Kidney capillary endothelial cell (primary cell): ENCODE measurements around the gene CCDC27.
"Not testable (repeated sequence)": the region's sequence is repeated elsewhere in the genome, so short reads cannot be mapped to it uniquely, and the experiment has no call there.

Experiments used
- DNase-seq: peaks from one replicate; pipeline ENCODE4 v3.0.0-alpha.2; 2018; ENCODE audit warnings: low spot score

CCDC27 gene

DNA sequence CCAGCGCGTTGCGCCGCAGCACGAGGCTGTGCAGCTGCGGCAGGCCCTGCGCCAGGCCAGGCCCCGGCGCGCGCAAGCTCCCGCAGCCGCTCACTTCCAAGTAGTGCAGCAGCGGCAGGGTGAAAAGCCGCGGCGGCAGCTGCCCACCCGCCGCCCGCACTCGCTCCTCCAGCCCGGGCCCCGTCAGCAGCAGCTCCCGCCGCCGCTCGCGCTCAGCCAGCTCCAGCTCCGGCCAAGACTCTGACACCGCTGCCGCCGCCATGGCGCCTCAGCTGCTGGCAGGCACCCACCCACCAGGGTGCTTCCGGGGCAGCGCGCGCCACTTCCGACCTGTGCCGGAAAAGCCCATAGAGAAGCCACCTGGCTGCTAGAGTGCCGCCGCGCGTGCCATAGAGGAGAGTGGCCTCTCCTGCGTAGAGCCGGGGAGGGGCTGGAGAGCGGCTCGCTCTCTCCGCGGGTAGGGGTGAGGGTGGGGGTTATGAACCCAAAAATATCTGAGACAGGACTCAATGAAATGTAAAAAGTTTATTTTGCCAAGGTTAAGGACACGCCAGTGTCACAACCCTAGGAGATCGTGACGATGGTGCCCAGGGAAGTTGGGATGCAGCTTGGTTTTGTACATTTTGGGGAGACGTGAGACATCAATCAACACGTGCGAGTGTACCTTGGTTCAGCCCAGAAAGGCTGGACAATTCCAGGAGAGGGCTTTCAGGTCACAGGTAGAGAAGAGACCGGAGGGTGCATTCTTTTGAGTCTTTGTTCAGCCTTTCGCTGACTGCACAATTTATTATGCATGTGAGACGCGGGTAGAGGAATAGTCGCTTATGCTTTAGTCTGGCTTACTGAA lies 44.2 kb downstream of the CCDC27 start, which contains the start of gene LRRC47:
LRRC47 (minus strand) TSS at position 284 of the 847 bp plus-strand sequence; CDS start at position 262, 22 bp downstream.
- peak; percentile 88 for DNase-seq

- DNase-seq, result no peak
Observed at GRCh38 chr1:3799976-3800685, 47.9 kb downstream of the CCDC27 start.

- DNase-seq, result not testable (repeated sequence)
Observed at GRCh38 chr1:3800795-3801194, 48.5 kb downstream of the CCDC27 start.

- no peak for DNase-seq
Observed at GRCh38 chr1:3803905-3804626, 51.8 kb downstream of the CCDC27 start.

- not testable (repeated sequence) for DNase-seq
Observed at GRCh38 chr1:3804627-3804944, 52.3 kb downstream of the CCDC27 start.

DNA sequence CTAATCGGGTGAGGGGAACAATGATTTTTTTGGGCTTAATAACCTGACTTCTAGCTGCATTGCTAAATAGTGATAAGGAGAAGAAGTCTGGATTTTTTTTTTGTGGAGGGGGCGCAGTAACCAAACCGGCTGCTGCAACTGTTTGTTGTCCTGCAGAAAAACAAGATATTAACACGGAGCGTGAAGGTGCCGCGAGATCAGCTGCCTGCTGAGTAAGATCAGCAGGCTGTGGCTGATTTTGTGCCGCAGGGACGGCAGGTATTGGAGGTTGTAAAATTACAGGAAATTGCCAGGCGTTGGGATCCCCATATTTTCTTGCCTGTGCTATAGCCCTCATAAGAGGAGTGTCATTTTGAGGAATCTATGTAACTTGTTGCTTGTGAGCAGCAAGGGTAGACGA lies 52.8 kb downstream of the CCDC27 start:
- DNase-seq, result no peak

DNA sequence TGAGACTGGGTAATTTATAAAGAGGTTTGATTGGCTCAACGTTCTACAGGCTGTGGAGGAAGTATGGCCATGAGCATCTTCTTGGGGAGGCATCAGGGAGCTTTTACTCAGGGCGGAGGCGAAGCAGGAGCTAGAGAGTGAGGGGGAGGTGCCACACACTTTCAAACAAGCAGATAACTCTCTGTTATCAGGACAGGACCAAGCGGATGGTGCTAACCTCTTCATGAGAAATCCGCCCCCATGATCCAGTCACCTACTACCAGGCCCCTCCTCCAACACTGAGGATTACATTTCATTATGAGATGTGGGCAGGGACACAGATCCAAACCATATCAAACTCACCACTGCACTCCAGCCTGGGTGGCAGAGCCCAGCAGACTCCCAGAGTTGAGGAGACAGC lies 55.5 kb downstream of the CCDC27 start:
- no peak for DNase-seq

- no peak for DNase-seq
Observed at GRCh38 chr1:3809680-3810079, 57.4 kb downstream of the CCDC27 start.

- not testable (repeated sequence) for DNase-seq
Observed at GRCh38 chr1:3810149-3810761, 58.0 kb downstream of the CCDC27 start.

- no peak for DNase-seq
Observed at GRCh38 chr1:3811595-3811911, 59.3 kb downstream of the CCDC27 start.

GRCh38 chr1:3814065-3814464 lies 61.8 kb downstream of the CCDC27 start:
- no peak for DNase-seq

GRCh38 chr1:3814771-3815561 lies 62.7 kb downstream of the CCDC27 start:
- DNase-seq, result no peak

- DNase-seq, result no peak
Observed at GRCh38 chr1:3816331-3817137, 64.3 kb downstream of the CCDC27 start.

- no peak for DNase-seq
Observed at GRCh38 chr1:3817138-3817740, 65.0 kb downstream of the CCDC27 start.

DNA sequence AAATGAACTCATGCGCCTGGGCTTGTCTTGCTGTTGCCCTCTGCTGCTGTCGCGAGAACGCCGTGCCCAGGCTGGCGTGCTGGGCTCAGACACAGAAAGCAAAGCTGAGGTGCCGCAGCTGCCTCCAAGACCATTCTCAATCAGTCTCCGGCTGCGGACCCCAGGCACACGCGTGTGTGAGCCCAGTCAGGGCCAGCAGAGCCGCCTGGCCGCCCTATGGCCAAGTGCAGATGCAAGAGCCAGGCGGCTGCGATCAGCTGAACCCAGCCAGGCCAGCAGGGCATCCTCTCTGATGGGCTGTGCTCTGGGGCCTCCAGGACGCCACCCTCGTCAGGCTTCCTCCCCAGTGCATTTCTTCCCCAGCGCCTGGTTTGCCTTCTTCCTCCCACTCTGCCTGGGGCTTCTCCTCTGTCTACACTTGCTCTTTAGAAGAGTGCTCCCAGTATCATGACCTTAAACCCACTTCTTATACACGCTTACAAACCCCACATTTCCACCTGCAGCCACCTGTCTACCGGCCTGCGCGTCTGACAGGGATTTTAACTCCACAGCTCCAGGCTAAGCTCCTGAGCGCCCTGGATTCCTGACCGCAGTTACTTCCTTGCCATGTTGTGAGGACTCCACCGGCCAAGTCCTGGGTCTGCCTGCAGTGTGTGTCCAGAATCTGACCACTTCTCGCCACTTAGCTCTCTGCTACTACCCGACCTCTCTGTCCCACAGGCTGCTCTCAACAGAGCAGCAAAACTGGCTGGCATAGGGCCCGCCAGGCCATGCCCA lies 65.8 kb downstream of the CCDC27 start:
- no peak for DNase-seq

DNA sequence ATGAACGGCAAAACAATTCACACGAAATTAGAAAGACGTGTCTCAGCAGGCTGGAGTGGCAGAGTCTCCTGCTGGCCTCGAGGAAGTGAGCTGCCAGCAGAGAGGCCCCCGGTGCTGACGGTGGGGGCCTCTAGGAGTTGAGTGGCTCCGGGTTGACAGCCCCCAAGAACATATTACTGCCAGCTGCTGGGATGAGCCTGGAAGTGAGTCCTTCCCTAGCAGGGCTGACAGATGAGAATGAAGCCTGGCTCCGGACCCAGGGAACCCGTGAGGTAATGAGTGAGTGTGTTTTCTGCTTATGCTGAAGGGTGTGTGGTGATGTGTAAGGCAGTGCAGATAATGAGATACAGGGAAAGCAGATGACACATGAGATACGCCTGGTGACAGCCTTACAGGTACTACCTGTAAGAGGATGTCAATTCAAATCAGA lies 67.5 kb downstream of the CCDC27 start:
- no peak for DNase-seq

DNA sequence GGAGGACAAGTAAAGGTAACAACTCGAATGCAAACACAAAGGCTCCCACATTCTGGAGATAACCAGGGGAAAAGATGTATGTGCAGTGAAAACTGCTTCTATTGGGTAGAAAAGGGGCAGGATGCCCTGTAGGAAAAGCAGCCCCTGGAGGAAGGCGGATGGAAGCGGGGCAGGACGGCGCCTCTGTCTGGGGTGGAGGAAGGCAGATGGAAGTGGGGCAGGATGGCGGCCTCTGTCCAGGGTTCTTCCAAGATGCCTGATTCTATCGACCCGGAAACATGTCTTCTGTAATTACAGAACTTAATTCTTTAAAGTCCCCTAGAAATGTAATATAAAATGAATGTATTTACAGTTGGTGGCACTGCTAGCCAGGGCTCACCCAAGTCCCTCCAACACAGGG lies 68.1 kb downstream of the CCDC27 start:
- no peak for DNase-seq

DNA sequence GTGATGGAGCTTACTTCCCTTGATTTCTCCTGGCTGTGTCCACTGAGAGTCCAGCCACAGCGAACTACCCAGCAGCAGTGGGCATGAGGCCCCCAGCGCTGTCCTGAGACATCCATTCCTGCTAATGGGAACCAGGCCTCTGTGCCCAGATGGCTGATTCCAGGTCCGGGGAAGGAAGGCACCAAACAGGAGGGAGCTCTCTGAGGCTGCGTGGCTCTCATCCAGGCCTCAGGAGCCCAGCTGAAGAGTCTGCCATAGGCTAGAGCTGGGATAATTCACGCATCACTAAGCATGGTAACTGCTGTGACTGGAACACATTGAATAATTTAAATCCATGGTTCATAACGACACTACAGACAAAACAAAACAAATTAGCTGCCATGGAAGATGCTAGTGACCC lies 68.8 kb downstream of the CCDC27 start:
- no peak for DNase-seq
